Breast epithelium (tissue), 4 donors: ENCODE results near the gene RHOT2. TPM values are rescaled to one million over a fixed set of nuclear protein-coding genes. Genes with fewer than 3 reads are reported as not detected.

Source experiments
- DNase-seq, 2 donors: peaks; one replicate each; pipeline ENCODE4 v3.0.0-alpha.2; 2019; ENCODE audit warnings: low spot score in 2 of 2
- H3K27ac ChIP-seq, 2 donors: fragments of 200-600 bp; sonication (generic) in 1 of 2; one replicate each; pipeline ENCODE4 v1.5.1; 2016 to 2019; ENCODE audit warnings: mild to moderate bottlenecking in 1 of 2
- H3K27me3 ChIP-seq, 2 donors: fragments of 200-600 bp; sonication (generic) in 1 of 2; one replicate each; pipeline versions ENCODE4 v1.5.1 to v1.6.0; 2017 to 2019; ENCODE audit warnings: control low read depth in 1 of 2, mild to moderate bottlenecking in 1 of 2
- H3K36me3 ChIP-seq: fragments of 200-600 bp; one replicate; pipeline ENCODE4 v1.5.1; 2019
- H3K4me1 ChIP-seq, 2 donors: fragments of 200-600 bp; sonication (generic); one replicate each; pipeline ENCODE4 v1.5.1; 2016 to 2019; ENCODE audit warnings: control low read depth in 1 of 2
- H3K4me3 ChIP-seq, 3 donors: fragments of 200-600 bp; sonication (generic); 1 replicate in 2 of 3; 2 replicates in 1 of 3; pipeline ENCODE4 v1.5.1; 2016 to 2019; ENCODE audit warnings: mild to moderate bottlenecking in 3 of 3, moderate library complexity in 2 of 3
- H3K9me3 ChIP-seq, 2 donors: fragments of 200-600 bp; sonication (generic) in 1 of 2; one replicate each; pipeline ENCODE4 v1.5.1; 2016 to 2019; ENCODE audit warnings: control low read depth in 1 of 2
- CTCF ChIP-seq, 3 donors: fragments of 450-650 bp; IDR thresholded peaks; one replicate each; pipeline ENCODE4 v1.5.1; 2016 to 2017; ENCODE audit warnings: antibody characterized with exemption in 3 of 3, mild to moderate bottlenecking in 3 of 3, moderate library complexity in 3 of 3
- POLR2A ChIP-seq: fragments of 450-650 bp; IDR thresholded peaks from one replicate; pipeline ENCODE4 v1.6.1; 2016; ENCODE audit warnings: antibody characterized with exemption, mild to moderate bottlenecking, moderate library complexity
- POLR2AphosphoS5 ChIP-seq, 3 donors: sonication (generic); formaldehyde crosslinking; IDR thresholded peaks; one replicate each; pipeline ENCODE4 v1.6.1; 2017; ENCODE audit warnings: antibody characterized with exemption in 3 of 3
- intact Hi-C: fragments of 100-400 bp; cut with DNase I; formaldehyde crosslinking; loops from one replicate; pipeline ENCODE4 v1.15.1; 2023; ENCODE audit warnings: low total_unique reads
- total RNA-seq, 3 donors: library from RNA; depleted of rRNA; stranded (reverse); fragments of >200 nt; gene quantifications; one replicate each; pipeline ENCODE4 v1.1.0, GENCODE V29; 2016

RHOT2 gene
- total RNA-seq, 3 donors from 2014 or later: 39.4 to 90.8 (median 66.9) TPM

DNA sequence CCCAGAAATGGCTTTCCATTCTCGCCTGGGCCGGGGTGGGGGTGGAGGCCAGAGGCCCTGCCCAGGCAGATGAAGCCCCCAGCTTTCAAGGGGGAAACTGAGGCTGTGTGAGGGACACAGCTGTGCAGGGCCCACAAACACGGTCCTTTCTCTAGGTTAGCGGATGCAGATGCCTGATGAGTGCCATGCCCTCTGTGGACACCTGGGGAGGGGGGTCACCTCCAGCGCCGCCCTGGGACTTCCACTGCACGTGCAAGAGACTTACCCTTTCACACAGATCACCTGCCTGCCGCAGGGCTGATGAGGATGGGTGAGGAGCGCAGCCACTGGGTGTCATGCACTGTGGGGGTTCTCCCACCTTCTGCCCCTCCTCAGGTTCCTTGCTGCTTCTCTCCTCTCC, 50.5 kb downstream of the RHOT2 start:
- TF ChIP-seq CTCF (IDR thresholded peaks at IDR 0.05): no peak
- TF ChIP-seq POLR2A: no peak
- TF ChIP-seq POLR2AphosphoS5 (IDR thresholded peaks at IDR 0.05): no peak
- no peak overlapping the region for H3K4me3 ChIP-seq
- H3K27ac ChIP-seq: no peak overlapping the region
- no peaks in the 10 kb centered on the region for H3K9me3 ChIP-seq
- H3K4me1 ChIP-seq: peaks cover 14 to 24% of the 10 kb centered on the region in 2 donors
- H3K36me3 ChIP-seq: no peaks in the 10 kb centered on the region
- DNase-seq: no peak
- H3K27me3 ChIP-seq: no peaks in the 10 kb centered on the region
- intact Hi-C loops: no loop called here

- no peak overlapping the region for H3K27ac ChIP-seq
- no peak for TF ChIP-seq POLR2A
- TF ChIP-seq CTCF (IDR thresholded peaks at IDR 0.05): no peak
- no peak for TF ChIP-seq POLR2AphosphoS5 (IDR thresholded peaks at IDR 0.05)
- peaks cover 14 to 24% of the 10 kb centered on the region in 2 donors for H3K4me1 ChIP-seq
- no peaks in the 10 kb centered on the region for H3K9me3 ChIP-seq
- intact Hi-C loops: no loop called here
- no peak for DNase-seq
- no peak overlapping the region for H3K4me3 ChIP-seq
- no peaks in the 10 kb centered on the region for H3K36me3 ChIP-seq
- no peaks in the 10 kb centered on the region for H3K27me3 ChIP-seq
Measured at GRCh38 chr16:718922-719321, 51.0 kb downstream of the RHOT2 start.

- H3K36me3 ChIP-seq: no peaks in the 10 kb centered on the region
- no peaks in the 10 kb centered on the region for H3K9me3 ChIP-seq
- peaks cover 14 to 24% of the 10 kb centered on the region in 2 donors for H3K4me1 ChIP-seq
- H3K4me3 ChIP-seq: peak overlapping the region; percentile 64 to 79 (median 76)
- H3K27me3 ChIP-seq: no peaks in the 10 kb centered on the region
- no peak for DNase-seq
- peak overlapping the region; percentile 75 to 88 for H3K27ac ChIP-seq
- no peak for TF ChIP-seq CTCF (IDR thresholded peaks at IDR 0.05)
- TF ChIP-seq POLR2AphosphoS5 (IDR thresholded peaks at IDR 0.05): no peak
- no peak for TF ChIP-seq POLR2A
- intact Hi-C loops: no loop called here
Measured at GRCh38 chr16:719815-720446, 52.0 kb downstream of the RHOT2 start.

GRCh38 chr16:720447-720989, 52.6 kb downstream of the RHOT2 start:
- Histone ChIP-seq H3K27ac (peak overlapping the region; percentile 75 to 88), H3K9me3 (no peaks in the 10 kb centered on the region), H3K4me3 (peak overlapping the region; percentile 64 to 79 (median 76)), H3K27me3 (no peaks in the 10 kb centered on the region), H3K36me3 (no peaks in the 10 kb centered on the region), H3K4me1 (peaks cover 14 to 24% of the 10 kb centered on the region in 2 donors)
- intact Hi-C loops: no loop called here
- TF ChIP-seq POLR2A: no peak
- TF ChIP-seq CTCF (IDR thresholded peaks at IDR 0.05): no peak
- no peak for TF ChIP-seq POLR2AphosphoS5 (IDR thresholded peaks at IDR 0.05)
- no peak for DNase-seq

DNA sequence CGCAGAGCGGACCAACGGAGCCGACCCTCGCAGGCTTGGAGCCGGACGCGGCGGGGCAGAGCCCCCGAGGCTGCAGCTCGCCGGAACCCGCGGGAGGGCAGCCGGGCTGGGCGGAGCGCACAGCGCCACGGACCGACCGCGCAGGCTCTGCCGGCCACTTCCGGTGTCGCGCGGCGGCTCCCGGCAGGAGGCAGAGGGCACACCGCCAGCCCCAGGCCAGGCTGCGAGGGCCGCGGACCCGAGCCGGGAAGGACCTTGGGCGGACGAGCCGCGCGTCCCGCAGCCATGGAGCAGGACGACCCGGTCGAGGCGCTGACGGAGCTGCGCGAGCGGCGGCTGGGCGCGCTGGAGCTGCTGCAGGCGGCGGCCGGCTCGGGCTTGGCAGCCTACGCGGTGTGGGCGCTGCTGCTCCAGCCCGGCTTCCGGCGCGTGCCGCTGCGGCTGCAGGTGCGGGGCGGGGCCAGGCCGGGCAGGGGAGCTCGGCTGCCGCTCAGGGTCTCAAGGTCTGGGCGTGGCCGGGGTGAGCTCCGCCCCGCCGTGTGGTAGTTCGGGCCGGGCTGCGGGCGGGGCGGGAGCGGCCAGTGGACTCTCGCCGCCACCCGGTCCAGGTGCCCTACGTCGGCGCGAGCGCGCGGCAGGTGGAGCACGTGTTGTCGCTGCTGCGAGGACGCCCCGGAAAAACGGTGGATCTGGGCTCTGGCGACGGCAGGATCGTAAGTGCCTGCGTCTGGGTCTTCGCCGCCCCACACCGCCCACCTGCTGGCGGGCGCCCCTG, 53.2 kb downstream of the RHOT2 start, which contains the start of gene ANTKMT:
Gene ANTKMT, plus strand, starts transcription at position 157 of the 775 bp plus-strand sequence. Its CDS starts 129 bp downstream, at position 286.
- peak within 1 kb of the TSS; percentile 75 to 88 for H3K27ac ChIP-seq
- H3K4me1 ChIP-seq: peaks cover 14 to 19% of the 10 kb centered on the region in 2 donors
- peak within 1 kb of the TSS; percentile 64 to 79 (median 76) for H3K4me3 ChIP-seq
- intact Hi-C loops: no loop called here
- no peaks in the 10 kb centered on the region for H3K36me3 ChIP-seq
- no peak for TF ChIP-seq POLR2AphosphoS5 (IDR thresholded peaks at IDR 0.05)
- no peak for TF ChIP-seq POLR2A
- no peak for TF ChIP-seq CTCF (IDR thresholded peaks at IDR 0.05)
- no peaks in the 10 kb centered on the region for H3K9me3 ChIP-seq
- no peaks in the 10 kb centered on the region for H3K27me3 ChIP-seq
- DNase-seq: peak; percentile 74 to 76
